ENCODE results near the gene MRPL42.
"Not testable (repeated sequence)": the region's sequence is repeated elsewhere in the genome, so short reads cannot be mapped to it uniquely, and the experiment has no call there.

The MRPL42 gene

DNA sequence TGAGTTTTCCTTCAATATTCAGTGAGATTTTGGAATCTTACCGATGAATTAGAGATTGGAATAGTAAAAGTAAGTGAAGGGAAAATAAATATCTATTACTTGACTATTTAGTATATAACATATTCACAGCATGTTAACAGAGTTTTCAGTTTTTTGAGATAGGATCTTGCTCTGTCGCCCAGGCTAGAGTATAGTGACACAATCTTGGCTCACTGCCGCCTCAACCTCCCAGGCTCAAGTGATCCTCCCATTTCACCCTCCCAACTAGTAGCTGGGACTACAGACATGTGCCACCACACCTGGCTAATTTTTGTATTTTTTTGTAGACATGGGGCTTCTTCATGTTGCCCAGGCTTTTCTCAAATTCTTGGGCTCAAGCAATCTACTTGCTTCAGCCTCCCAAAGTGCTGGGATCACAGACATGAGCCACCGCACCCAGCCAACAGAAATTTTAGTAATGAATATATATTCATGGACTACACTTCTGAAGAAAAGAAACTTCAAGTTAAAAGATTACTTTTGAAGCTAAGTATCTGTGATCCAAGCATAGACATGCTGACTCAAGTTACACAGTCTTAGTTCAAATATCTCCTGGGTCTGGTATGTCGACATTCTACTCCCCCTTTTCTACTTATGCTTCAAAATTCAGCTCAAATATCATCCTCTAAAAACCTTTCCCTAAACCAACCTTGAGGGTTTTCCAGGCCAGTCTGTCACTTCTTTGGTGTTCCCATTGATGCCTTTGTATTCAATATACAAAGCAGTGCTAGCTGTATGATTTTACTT, 39.3 kb upstream of the MRPL42 start:
- FAIRE-seq (no peak), DNase-seq (ENCODE audit: insufficient read length, low spot score) (no peak)
- TF ChIP-seq, protein P1, sequence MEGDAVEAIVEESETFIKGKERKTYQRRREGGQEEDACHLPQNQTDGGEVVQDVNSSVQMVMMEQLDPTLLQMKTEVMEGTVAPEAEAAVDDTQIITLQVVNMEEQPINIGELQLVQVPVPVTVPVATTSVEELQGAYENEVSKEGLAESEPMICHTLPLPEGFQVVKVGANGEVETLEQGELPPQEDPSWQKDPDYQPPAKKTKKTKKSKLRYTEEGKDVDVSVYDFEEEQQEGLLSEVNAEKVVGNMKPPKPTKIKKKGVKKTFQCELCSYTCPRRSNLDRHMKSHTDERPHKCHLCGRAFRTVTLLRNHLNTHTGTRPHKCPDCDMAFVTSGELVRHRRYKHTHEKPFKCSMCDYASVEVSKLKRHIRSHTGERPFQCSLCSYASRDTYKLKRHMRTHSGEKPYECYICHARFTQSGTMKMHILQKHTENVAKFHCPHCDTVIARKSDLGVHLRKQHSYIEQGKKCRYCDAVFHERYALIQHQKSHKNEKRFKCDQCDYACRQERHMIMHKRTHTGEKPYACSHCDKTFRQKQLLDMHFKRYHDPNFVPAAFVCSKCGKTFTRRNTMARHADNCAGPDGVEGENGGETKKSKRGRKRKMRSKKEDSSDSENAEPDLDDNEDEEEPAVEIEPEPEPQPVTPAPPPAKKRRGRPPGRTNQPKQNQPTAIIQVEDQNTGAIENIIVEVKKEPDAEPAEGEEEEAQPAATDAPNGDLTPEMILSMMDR (IDR thresholded peaks at IDR 0.05; ENCODE audit: insufficient read depth, missing control alignments): no peak

DNA sequence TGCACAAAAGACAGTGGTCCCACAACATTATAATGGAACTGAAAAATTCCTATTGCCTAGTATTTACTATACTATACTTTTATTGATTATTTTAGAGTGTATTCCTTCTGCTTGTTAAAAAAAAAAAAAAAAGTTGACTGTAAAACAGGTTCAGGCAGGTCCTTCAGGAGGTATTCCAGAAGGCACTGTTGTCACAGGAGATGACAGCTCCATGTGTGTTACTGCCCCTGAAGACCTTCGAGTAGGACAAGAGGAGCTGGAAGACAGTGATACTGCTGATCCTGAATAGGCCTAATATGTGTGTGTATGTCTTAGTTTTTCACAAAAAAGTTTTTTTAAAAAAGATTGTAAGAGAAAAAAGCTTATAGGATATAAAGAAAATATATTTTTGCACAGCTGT, 37.9 kb upstream of the MRPL42 start:
- DNase-seq (ENCODE audit: insufficient read length, low spot score) (no peak), FAIRE-seq (no peak)
- TF ChIP-seq, protein P1 (IDR thresholded peaks at IDR 0.05; ENCODE audit: insufficient read depth, missing control alignments): no peak

DNA sequence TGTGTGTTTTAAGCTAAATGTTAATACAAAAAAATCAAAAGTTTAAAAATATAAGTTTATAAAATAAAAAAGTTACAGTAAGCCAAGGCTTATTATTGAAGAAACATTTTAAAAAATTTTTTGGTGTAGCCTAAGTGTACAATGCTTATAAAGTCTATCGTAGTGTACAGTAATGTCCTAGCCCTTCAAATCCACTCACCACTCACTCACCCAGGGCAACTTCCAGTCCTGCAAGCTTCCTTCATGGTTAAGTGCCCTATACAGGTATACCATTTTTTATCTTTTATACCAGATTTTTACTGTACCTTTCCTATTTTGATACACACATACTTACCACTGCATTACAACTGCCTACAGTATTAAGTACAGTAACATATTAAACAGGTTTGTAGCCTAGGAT, 37.5 kb upstream of the MRPL42 start:
- TF ChIP-seq, protein P1 (IDR thresholded peaks at IDR 0.05; ENCODE audit: insufficient read depth, missing control alignments): no peak
- FAIRE-seq (no peak), DNase-seq (ENCODE audit: insufficient read length, low spot score) (no peak)

DNA sequence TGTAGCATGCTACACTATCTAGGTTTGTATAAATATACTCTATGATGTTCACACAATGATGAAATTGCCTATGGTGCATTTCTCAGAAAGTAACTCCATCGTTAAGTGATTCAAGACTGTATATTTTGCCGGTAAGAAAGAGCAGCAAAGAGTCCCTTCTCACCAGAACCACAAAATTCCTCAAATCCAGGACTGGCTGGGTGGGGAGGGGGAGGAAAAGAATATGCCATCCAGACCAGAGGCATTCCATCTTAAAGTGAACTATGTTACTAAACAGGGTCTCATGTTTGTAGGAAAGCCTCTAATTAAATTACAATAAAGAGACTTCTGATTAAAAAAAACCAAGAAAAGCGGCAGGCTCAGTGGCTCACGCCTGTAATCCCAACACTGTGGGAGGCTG, 37.0 kb upstream of the MRPL42 start:
- DNase-seq (ENCODE audit: insufficient read length, low spot score) (no peak), FAIRE-seq (no peak)
- TF ChIP-seq, protein P1 (IDR thresholded peaks at IDR 0.05; ENCODE audit: insufficient read depth, missing control alignments): no peak

DNA sequence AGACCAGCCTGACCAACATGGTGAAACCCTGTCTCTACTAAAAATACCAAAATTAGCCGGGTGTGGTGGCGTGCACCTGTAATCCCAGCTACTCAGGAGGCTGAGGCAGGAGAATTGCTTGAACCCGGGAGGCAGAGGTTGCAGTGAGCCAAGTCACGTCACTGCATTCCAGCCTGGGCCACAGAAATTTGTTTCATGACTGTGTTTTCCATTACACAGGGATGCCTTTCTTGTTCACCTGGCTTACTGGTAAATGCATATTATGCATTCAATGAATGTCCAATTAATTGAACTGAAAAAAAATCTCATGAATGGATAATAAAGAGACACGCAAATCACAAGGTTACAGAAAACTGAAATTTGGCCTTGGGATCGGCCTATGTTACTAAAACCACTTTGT, 35.3 kb upstream of the MRPL42 start:
- not testable (repeated sequence) for FAIRE-seq

DNA sequence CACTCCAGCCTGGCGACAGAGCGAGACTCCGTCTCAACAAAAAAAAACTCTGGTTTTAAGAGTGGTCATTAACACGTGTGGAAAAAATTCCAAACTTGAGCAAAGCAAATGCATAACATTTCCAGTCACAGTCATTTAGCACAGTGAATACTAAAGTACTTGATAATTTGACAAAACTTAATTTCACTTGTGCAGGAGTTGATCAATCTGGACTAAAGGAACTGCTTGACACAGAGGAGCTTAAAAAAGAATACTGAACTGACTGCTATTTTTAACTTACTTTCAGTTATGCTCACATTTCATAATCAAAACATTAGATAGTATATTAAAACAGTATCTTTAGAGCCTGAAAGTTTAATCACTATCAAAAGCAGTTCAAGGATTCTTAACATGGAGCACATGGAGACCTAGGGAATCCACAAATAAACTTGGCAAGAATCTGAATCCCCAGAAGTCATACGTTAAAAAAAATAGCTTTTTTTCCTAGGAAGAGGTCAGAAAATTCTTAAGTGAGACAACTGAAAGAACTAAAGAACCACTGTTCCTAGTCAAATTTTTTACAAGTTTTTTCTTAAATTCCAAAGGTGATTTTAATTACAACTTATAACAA, 33.0 kb upstream of the MRPL42 start:
- DNase-seq (ENCODE audit: insufficient read length, low spot score) (no peak), FAIRE-seq (no peak)
- TF ChIP-seq, protein P1 (IDR thresholded peaks at IDR 0.05; ENCODE audit: insufficient read depth, missing control alignments): no peak

More for the DNA sequence above, 35.3 kb upstream of the MRPL42 start:
- DNase-seq (ENCODE audit: insufficient read length, low spot score): not testable (repeated sequence)

DNA sequence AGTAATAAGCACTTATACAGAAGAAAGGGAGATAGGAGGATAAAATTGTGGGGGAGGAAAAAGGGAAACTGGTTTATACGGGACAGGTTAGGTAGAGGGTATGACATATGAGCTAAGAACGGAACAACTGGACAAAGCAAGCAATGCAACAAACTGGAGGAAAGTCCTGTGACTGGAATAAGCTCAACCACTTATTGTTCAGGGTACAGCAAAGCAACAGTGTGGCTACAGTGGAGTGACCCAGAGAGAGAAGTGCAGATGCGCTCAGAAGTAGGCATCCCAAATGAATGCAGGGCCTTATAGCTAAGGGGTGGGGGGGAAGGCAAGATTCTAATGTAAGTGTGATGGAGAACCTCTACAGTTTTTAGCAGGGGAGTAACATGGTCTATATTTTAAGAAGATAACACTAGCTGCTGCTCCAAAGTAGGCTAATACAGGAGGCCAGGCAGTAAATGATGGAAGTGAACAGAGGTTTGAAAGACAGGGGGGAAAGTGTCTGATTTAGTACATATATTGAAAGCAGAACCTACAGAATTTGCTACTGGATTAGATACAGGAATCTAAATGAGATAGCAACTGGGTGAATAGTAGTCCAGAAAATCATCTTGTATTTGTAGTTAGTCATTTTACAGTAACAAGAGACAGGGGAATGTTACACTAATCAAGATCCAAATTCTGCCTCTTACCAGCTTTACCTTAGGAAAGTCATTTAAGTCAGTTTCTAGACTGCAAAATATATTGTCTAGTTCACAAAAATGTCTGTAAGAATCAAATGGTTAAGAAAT, 28.9 kb upstream of the MRPL42 start:
- TF ChIP-seq, protein P1 (IDR thresholded peaks at IDR 0.05; ENCODE audit: insufficient read depth, missing control alignments): no peak
- DNase-seq (ENCODE audit: insufficient read length, low spot score): no peak
- FAIRE-seq: no peak
